GM06990 (cell line): ENCODE data around the gene DNHD1.

Experiments used
- DNase-seq: peaks from one replicate; pipeline ENCODE4 v3.0.0-alpha.2; 2011; ENCODE audit not compliant: insufficient read length; ENCODE audit errors: extremely low read depth
- H3K27me3 ChIP-seq: replicated peaks from 2 replicates; pipeline ENCODE4 v1.6.0; 2011; ENCODE audit warnings: low read length; ENCODE audit not compliant: control insufficient read depth, insufficient read depth
- H3K36me3 ChIP-seq: 2 replicates; pipeline ENCODE4 v1.5.1; 2011; ENCODE audit warnings: low read length; ENCODE audit not compliant: control insufficient read depth, insufficient read depth
- H3K4me3 ChIP-seq: replicated peaks from 2 replicates; pipeline ENCODE4 v1.5.1; 2011; ENCODE audit warnings: low read depth, mild to moderate bottlenecking, control low read depth, low read length
- CTCF ChIP-seq: IDR thresholded peaks from 2 replicates; pipeline ENCODE4 v1.5.1; 2011; ENCODE audit warnings: low read length, control low read depth, mild to moderate bottlenecking, inconsistent platforms; ENCODE audit not compliant: insufficient read depth, poor library complexity, severe bottlenecking

The DNHD1 gene

GRCh38 chr11:6594142-6594768, 97.2 kb downstream of the DNHD1 start:
- DNase-seq, result no peak
- H3K27me3 ChIP-seq, result no peaks in the 10 kb centered on the region
- peaks cover 17% of the 10 kb centered on the region for H3K36me3 ChIP-seq
- H3K4me3 ChIP-seq, result no peak overlapping the region
- TF ChIP-seq CTCF, result no peak

- no peak overlapping the region for H3K4me3 ChIP-seq
- peaks cover 33% of the 10 kb centered on the region for H3K36me3 ChIP-seq
- DNase-seq, result no peak
- no peak for TF ChIP-seq CTCF
- H3K27me3 ChIP-seq, result no peaks in the 10 kb centered on the region
Observed at GRCh38 chr11:6596239-6596877, 99.3 kb downstream of the DNHD1 start.

GRCh38 chr11:6598555-6598954, 101.5 kb downstream of the DNHD1 start:
- Histone ChIP-seq H3K4me3 (no peak overlapping the region), H3K27me3 (no peaks in the 10 kb centered on the region), H3K36me3 (peaks cover 32% of the 10 kb centered on the region)
- TF ChIP-seq CTCF, result no peak
- DNase-seq, result no peak

GRCh38 chr11:6599449-6599848, 102.4 kb downstream of the DNHD1 start:
- no peak for DNase-seq
- no peak for TF ChIP-seq CTCF
- Histone ChIP-seq H3K36me3 (peaks cover 29% of the 10 kb centered on the region), H3K27me3 (no peaks in the 10 kb centered on the region), H3K4me3 (no peak overlapping the region)

GRCh38 chr11:6599881-6600390, 102.9 kb downstream of the DNHD1 start:
- no peak for DNase-seq
- peaks cover 28% of the 10 kb centered on the region for H3K36me3 ChIP-seq
- no peak for TF ChIP-seq CTCF
- no peaks in the 10 kb centered on the region for H3K27me3 ChIP-seq
- H3K4me3 ChIP-seq, result no peak overlapping the region
